ENCODE results near the gene STX16.

The STX16 gene, protein sequence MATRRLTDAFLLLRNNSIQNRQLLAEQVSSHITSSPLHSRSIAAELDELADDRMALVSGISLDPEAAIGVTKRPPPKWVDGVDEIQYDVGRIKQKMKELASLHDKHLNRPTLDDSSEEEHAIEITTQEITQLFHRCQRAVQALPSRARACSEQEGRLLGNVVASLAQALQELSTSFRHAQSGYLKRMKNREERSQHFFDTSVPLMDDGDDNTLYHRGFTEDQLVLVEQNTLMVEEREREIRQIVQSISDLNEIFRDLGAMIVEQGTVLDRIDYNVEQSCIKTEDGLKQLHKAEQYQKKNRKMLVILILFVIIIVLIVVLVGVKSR

DNA sequence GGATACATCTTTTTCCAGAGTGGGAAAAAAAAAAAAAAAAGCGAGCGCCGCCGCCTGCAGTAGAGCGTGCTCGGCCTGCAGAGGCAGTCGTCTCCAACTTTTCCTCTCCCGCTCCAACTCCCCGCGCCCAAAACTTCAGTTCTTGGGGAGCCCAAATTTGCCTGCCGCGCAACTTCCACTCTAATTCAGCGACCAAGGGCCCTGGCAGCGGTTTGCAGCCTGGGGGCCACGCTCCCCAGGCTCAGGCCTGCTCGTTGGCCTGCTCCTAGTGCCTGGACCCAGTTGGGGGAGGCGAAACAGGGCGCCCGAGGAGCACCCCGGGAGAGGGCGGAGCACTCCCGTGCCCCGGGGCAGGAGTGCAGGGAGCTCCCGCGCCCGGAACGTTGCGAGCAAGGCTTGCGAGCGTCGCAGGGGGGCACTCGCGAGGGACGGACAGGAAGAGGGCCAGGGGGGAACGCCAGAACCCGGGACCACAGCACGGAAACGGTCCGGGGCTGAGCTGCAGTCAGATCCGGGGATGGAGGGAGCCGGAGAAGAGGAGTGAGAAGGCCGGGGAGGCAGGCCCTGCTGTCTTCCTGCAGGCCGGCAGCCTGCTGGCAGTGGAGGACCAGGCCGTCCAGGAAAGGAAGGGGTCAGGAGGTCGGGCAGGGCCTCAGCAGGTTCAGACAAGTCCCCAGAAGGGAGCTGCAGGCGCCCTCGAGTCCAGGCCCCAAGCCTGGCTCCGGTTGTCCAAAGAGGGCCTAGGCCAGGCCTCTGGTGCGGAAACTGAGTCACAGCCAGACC lies at the start of gene STX16:
TSS of gene STX16 (plus strand) at position 508 of the 783 bp plus-strand sequence. CDS start 724 bp downstream, outside the sequence.
- DNase-seq (ENCODE audit: low read depth): peak; percentile 97

DNA sequence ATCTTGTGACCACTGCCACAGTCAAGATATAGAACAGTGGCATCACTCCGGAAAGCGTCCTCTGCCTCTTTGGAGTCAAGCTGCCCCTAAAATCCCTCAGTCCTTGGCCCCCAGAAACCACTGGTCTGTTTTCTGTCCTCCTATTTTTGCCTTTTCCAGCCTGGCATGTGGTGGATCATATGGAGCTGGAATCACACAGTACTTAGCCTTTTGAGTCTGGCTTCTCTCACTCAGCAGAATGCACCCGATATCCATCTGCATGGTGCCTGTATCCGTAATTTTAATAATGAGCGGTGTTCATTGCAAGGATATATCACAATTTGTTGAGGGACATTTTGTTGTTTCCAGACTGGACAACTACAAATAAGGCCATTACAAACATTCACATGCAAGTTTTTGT lies 49.0 kb upstream of the STX16 start:
- no peak for DNase-seq (ENCODE audit: low read depth)

GRCh38 chr20:58603721-58604120 lies 47.4 kb upstream of the STX16 start:
- DNase-seq (ENCODE audit: low read depth): no peak

- DNase-seq (ENCODE audit: low read depth): no peak
Measured at GRCh38 chr20:58604128-58604881, 46.8 kb upstream of the STX16 start.

- DNase-seq (ENCODE audit: low read depth): no peak
Measured at GRCh38 chr20:58605292-58606065, 45.6 kb upstream of the STX16 start.

DNA sequence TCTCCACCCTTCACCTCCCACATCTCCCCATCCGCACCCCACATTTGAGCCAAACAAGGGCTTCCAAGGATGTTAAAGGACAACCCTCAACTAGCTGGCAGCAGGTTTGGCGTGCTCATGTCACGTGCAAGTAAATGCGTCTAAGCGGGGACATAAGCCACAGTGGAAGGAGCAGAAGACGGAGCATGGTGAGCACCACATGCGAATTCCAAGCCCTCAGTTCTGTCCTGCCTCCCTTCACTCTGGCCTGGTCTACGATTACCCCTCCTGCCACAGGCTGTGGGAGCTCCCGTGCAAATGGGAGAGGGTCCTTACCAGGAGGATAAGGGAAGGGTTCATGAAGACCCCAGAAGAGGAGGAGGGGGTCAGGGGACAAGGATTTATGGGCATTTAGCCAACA lies 44.9 kb upstream of the STX16 start:
- no peak for DNase-seq (ENCODE audit: low read depth)

- DNase-seq (ENCODE audit: low read depth): no peak
Measured at GRCh38 chr20:58608096-58608840, 42.8 kb upstream of the STX16 start.

- DNase-seq (ENCODE audit: low read depth): no peak
Measured at GRCh38 chr20:58609026-58609425, 42.1 kb upstream of the STX16 start.

- no peak for DNase-seq (ENCODE audit: low read depth)
Measured at GRCh38 chr20:58610071-58610800, 40.8 kb upstream of the STX16 start.

DNA sequence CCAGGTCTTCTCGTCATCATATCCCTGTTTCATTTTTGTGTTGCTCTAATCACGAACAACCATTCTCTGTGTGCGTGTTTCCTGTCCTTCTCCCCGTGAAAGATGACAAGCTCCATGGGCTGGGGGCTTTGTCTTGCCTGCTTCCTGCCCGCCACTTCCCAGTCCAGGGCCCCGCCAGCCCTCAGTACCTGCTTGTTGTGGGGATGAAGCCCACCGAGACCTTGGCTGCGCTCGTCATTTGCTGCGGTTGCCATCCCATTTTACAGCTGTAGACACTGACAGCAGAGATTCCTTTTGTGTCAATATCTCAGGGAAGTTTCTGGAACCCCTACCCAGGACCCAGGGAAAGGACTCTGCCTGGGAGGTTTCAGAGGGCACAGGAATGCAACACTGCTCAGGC lies 40.3 kb upstream of the STX16 start:
- no peak for DNase-seq (ENCODE audit: low read depth)

DNA sequence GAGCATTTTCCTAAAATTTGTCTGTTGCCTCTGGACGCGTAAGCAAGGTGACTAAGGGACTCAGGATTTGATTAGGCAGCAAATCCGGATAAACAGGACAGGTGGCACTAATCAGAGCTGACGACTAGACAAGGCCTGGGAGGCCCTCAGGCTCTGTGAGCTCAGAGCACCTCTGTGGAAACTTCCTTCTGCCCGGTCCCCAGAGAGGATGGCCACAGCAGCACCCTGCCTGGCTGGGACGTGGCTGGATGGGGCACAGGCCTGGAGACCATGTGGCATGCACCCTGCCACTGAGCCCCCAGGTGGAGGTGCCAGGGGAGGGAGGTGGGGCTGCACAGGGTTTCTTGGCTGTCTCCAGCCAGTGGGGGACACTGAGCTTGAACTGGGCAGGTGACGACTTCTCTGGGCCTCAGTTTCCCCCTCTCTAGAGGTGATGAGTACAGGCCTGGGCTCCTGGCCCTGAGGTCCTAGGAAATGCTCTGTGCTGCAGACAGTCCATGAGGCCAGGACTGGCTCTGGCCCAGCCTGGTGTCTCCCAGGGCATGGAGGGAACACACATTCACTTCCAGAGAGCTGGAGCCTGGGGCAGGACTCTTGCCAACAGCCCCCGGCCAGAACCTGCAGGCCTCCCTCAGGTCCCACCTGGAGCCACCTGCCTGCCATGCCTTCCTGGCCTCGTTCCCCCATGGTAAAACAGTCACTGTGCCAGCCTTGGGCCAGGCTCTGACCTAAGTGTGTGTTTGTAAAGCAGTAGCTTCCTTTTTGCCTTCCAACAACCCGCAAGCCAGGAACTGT lies 39.6 kb upstream of the STX16 start:
- no peak for DNase-seq (ENCODE audit: low read depth)

- no peak for DNase-seq (ENCODE audit: low read depth)
Measured at GRCh38 chr20:58612121-58612691, 38.9 kb upstream of the STX16 start.

DNA sequence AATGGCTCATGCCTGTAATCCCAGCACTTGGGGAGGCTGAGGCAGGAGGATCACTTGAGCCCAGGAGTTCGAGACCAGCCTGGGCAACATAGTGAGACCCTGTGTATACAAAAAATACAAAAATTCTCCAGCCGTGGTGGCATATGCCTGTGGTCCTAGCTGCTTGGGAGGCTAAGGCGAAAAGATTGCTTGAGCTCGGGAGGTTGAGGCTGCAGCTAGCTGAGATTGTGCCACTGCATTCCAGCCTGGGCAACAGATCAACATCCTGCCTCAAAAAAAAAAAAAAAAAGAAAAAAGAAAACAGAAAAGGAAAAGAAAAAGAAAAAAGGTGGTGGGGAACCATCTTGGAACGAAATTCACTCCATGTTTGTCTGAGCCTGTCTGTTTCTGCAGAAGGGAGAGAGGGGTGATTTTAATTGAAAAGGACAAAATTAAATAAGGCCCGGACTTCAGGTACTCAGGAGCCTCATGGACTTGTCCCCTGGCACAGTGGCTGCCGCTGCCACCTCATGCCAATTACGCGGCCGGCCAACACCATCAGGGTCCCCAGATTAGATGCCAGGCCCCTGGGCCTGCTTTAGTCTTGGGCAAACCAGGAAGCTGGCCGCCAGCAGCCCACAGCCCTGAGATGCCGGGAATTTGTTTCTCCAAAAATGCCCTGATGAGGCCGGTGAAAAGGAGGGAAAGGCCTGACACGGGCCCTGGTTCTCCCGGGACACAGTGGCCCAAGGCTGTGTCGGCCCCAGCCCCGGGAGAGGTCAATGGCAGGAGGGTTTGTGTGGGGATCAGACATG lies 37.8 kb upstream of the STX16 start:
- DNase-seq (ENCODE audit: low read depth): no peak

- DNase-seq (ENCODE audit: low read depth): no peak
Measured at GRCh38 chr20:58614366-58614765, 36.7 kb upstream of the STX16 start.

- DNase-seq (ENCODE audit: low read depth): no peak
Measured at GRCh38 chr20:58614984-58615760, 35.9 kb upstream of the STX16 start.

- no peak for DNase-seq (ENCODE audit: low read depth)
Measured at GRCh38 chr20:58616411-58616810, 34.7 kb upstream of the STX16 start.

- no peak for DNase-seq (ENCODE audit: low read depth)
Measured at GRCh38 chr20:58617158-58617557, 33.9 kb upstream of the STX16 start.
